ENCODE measurements around the gene ARID3B. TPM values are rescaled to one million over a fixed set of nuclear protein-coding genes. Genes with fewer than 3 reads are reported as not detected.

Gene ARID3B
- total RNA-seq, 1 donor from 2014 or later: 154 TPM

GRCh38 chr15:74525309-74525708 is 15.7 kb upstream of the ARID3B start:
- Mint-ChIP-seq H3K4me3 (ENCODE audit: unreplicated experiment) (no peak overlapping the region), H3K36me3 (ENCODE audit: unreplicated experiment) (no peaks in the 10 kb centered on the region), H3K27me3 (ENCODE audit: unreplicated experiment) (no peaks in the 10 kb centered on the region), H3K27ac (ENCODE audit: unreplicated experiment) (no peak overlapping the region), H3K4me1 (ENCODE audit: low read depth, unreplicated experiment) (peaks cover 5% of the 10 kb centered on the region), H3K9me3 (ENCODE audit: unreplicated experiment) (no peaks in the 10 kb centered on the region)
- no peak for DNase-seq
- no peak for TF ChIP-seq CTCF (IDR thresholded peaks at IDR 0.05; ENCODE audit: partially characterized antibody, unreplicated experiment)

- Mint-ChIP-seq H3K4me3 (ENCODE audit: unreplicated experiment) (no peak overlapping the region), H3K27ac (ENCODE audit: unreplicated experiment) (no peak overlapping the region), H3K36me3 (ENCODE audit: unreplicated experiment) (no peaks in the 10 kb centered on the region), H3K9me3 (ENCODE audit: unreplicated experiment) (peaks cover 4% of the 10 kb centered on the region), H3K4me1 (ENCODE audit: low read depth, unreplicated experiment) (peaks cover 12% of the 10 kb centered on the region), H3K27me3 (ENCODE audit: unreplicated experiment) (peaks cover 3% of the 10 kb centered on the region)
- DNase-seq: no peak
- no peak for TF ChIP-seq CTCF (IDR thresholded peaks at IDR 0.05; ENCODE audit: partially characterized antibody, unreplicated experiment)
These were observed 15.1 kb upstream of the ARID3B start for GRCh38 chr15:74525945-74526344.

GRCh38 chr15:74528876-74529275 is 12.1 kb upstream of the ARID3B start:
- no peaks in the 10 kb centered on the region for H3K36me3 Mint-ChIP-seq (ENCODE audit: unreplicated experiment)
- peaks cover 19% of the 10 kb centered on the region for H3K4me1 Mint-ChIP-seq (ENCODE audit: low read depth, unreplicated experiment)
- DNase-seq: no peak
- H3K9me3 Mint-ChIP-seq (ENCODE audit: unreplicated experiment): peaks cover 7% of the 10 kb centered on the region
- H3K27me3 Mint-ChIP-seq (ENCODE audit: unreplicated experiment): peaks cover 5% of the 10 kb centered on the region
- no peak overlapping the region for H3K27ac Mint-ChIP-seq (ENCODE audit: unreplicated experiment)
- no peak for TF ChIP-seq CTCF (IDR thresholded peaks at IDR 0.05; ENCODE audit: partially characterized antibody, unreplicated experiment)
- no peak overlapping the region for H3K4me3 Mint-ChIP-seq (ENCODE audit: unreplicated experiment)

- no peak for DNase-seq
- H3K4me1 Mint-ChIP-seq (ENCODE audit: low read depth, unreplicated experiment): peaks cover 19% of the 10 kb centered on the region
- no peak overlapping the region for H3K4me3 Mint-ChIP-seq (ENCODE audit: unreplicated experiment)
- peak overlapping the region; percentile 50 for H3K27ac Mint-ChIP-seq (ENCODE audit: unreplicated experiment)
- H3K9me3 Mint-ChIP-seq (ENCODE audit: unreplicated experiment): peaks cover 7% of the 10 kb centered on the region
- H3K36me3 Mint-ChIP-seq (ENCODE audit: unreplicated experiment): no peaks in the 10 kb centered on the region
- TF ChIP-seq CTCF (IDR thresholded peaks at IDR 0.05; ENCODE audit: partially characterized antibody, unreplicated experiment): no peak
- peaks cover 5% of the 10 kb centered on the region for H3K27me3 Mint-ChIP-seq (ENCODE audit: unreplicated experiment)
These were observed 11.1 kb upstream of the ARID3B start for GRCh38 chr15:74529921-74530320.

- Mint-ChIP-seq H3K4me3 (ENCODE audit: unreplicated experiment) (peak overlapping the region; percentile 60), H3K36me3 (ENCODE audit: unreplicated experiment) (no peaks in the 10 kb centered on the region), H3K9me3 (ENCODE audit: unreplicated experiment) (peaks cover 7% of the 10 kb centered on the region), H3K27me3 (ENCODE audit: unreplicated experiment) (peaks cover 5% of the 10 kb centered on the region), H3K4me1 (ENCODE audit: low read depth, unreplicated experiment) (peaks cover 21% of the 10 kb centered on the region), H3K27ac (ENCODE audit: unreplicated experiment) (peak overlapping the region; percentile 89)
- no peak for TF ChIP-seq CTCF (IDR thresholded peaks at IDR 0.05; ENCODE audit: partially characterized antibody, unreplicated experiment)
- DNase-seq: peak; percentile 59
These were observed 10.3 kb upstream of the ARID3B start for GRCh38 chr15:74530771-74531143.
